HG03139 (cell line): ENCODE data around the gene LAPTM5.

Experiments used
- ATAC-seq: cut with Tn5 transposase; IDR thresholded peaks from one replicate; pipeline ENCODE4 v1.9.1; 2021; ENCODE audit not compliant: unreplicated experiment

LAPTM5 gene

DNA sequence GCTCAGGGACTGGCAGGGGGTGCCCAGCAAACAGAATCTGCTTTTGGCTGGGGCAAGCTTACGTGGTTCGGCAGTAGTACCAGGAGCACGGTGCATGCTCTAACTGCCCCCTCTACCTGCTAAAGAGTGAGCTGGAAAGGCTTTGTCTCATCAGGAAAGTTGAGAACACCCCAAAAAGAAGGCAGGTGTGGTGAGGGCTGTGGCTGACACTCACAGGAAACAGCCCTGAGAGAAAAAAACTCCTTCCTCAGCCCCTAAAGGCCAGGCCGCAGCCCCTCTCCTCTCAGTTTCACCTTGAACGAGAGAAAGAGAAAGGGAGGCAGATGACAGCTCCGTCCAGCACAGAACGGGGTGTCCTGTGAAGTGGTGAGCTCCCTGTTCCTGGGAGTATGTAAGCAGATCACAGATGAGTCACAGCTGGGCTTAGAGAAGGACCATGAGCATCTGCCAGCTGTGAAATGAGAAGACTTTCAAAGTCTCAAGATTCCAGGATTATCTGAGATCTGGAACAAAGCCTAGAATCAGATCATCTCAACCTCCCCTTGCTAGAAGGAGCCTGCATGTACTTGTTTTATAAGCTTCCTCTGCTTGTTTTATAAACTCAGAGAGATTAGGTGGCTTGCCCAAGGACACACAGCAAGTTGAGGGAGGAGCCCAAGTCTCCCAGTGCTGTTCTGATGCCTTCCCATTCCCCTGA lies 13.4 kb downstream of the LAPTM5 start:
- peak; percentile 29 for ATAC-seq

DNA sequence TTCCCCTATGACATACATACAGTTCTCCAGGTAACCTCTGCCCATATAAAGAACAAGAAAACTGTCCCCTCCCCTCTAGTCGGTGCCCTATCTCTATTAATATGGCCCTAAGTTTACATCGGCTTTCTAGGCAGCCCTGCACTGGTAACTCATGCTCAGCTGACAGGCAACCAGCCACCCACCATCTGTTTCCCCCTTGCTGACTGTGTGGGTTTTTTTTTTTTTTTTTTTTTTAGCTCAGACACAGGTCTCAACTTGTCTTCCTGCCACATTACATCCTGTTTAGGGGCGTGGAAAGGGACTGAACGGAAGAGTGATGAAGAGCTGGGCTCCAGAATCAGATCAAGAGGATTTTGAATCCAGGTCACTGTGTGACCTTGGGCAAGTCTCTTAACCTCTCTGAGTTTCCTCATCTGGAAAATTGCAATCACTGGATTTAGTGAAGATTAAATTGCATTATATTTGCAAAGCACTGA lies 14.0 kb downstream of the LAPTM5 start:
- no peak for ATAC-seq

DNA sequence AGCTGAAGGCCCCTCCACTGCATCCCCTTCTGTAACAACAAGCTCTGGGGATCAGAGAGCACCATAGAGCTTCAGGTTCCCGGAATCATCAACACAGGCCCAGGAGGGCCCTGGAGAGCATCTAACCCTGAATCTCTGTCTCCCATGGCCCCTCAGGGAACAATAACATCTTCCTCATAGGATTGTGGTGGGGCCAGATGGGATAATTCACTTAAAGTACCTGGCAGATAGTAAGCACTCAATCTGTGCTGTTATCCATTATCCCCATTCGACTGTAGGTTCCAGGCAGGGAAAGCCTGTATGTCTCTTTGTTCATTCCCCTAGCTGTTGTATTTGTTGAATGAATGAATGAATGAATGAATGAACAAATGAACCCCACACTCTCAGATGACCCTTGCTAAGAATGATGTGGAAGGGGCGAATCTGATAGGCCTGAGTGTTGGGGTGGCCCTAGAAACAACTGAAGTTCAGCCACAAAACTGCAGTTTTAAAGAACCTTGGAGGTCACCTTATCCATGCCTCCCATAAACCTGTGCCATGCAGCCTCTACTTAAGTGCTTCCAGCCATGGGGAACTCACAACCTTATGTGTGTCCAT lies 14.5 kb downstream of the LAPTM5 start:
- no peak for ATAC-seq

DNA sequence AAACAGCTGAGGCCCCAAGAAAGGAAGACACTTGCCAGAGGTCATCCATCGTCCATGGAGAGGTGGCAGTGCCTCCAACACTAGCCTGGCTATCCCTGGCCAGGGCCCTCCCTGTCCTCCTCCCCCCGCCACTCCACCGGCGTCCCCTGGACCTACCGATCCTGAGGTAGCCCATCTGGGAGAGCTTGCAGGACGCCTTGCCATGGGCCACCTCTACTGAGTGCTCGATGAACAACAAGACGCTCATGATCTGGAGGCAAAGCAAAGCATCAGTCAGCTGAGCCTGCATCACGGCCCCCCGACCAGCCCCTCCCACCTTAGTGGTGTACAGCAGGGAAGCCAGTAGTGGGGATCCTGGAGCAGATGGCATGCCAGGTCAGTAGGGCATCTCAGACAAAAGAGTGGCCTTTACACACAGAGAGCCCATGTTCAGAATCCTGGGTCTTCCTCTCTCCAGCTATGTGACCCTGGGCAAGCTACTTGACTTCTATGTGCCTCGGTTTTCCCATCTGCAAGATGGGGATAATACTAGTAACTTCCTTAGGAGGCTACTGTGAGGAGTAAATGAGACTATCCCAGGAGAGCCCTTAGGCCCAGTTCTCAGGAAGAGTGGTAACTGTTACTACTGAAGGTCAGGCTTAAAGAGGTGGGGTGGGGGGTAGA lies 15.1 kb downstream of the LAPTM5 start:
- no peak for ATAC-seq

GRCh38 chr1:30741239-30741894 lies 16.2 kb downstream of the LAPTM5 start:
- ATAC-seq = no peak

DNA sequence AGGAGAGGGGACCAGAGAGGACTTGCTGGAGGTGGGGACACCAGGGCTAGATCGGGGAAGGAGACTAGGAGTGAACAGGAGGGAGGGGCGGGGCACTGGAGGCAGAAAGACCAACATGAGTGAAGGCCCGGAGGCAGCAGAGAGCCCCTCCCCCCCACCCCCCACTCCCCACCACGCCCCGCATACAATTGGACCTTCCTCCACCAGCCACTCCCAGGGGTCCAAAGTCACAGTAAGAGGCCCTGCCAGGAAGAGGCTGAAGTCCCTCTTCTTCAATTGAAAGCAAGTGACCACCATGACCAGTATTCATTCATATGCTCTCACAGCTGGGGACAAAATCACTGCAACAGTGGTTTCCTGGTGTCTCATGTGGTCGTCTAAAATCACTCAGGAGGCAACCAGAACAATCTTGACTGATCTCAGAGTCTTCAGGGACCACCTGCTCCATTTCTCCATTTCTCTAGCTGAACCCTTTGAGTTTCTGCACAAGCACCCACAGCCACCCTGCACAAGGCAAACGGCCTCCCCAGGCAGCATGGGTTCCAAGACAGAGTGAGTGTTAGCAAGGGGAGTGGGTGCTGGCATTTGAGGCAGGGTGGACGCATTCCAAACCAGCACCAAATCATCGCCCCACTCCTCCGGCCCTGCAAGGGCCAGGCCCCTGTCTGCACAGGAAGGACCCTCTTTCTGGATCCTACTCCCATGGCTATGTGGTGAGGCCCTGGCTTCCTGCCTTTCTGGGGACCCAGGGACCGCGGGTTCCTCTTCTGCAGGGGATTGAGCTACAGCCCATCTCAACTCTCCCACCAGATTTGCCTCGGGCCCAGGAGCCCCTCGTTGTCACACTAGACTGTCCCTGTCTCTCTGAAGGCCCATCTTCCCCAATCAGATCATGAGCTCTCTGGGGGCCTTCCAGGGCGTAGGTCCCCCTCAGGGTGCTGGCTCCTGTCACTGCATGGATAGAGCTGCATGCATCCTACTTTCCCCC lies 17.0 kb downstream of the LAPTM5 start:
- no peak for ATAC-seq

GRCh38 chr1:30739601-30740000 lies 18.0 kb downstream of the LAPTM5 start:
- ATAC-seq = no peak

GRCh38 chr1:30738715-30739559 lies 18.6 kb downstream of the LAPTM5 start:
- ATAC-seq = no peak

GRCh38 chr1:30738040-30738714 lies 19.4 kb downstream of the LAPTM5 start:
- no peak for ATAC-seq

DNA sequence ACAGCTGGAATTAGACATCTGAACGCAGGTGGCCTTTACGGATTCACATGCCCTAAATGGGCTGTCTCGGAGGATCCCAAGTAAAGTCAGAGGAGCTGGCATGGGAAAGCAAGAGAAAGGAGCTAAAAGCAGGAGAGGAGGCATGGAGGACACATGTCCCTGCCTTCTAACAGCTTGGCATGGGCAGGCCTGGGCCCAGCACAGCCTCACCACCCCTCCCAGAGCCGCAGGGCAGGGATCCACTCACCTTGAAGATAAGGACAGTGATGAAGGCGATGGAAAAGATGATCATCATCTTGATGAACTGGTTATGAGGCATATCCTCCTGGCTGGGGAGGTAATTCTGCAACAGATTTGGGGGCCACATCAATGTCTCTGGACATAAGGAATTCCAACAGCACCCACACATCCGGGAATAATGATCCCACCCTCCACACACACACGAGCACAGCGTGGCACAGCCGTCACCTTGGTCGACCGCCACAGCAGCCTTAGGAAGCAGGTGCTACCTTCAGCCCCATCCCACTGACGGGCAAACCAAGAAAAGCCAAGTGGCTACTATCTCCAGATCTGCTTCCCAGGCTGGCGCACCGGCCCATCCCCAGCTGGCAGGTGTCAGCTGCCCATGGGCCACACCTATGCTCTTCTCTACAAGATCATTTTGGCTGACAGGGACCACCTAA lies 20.1 kb downstream of the LAPTM5 start:
- ATAC-seq = no peak

DNA sequence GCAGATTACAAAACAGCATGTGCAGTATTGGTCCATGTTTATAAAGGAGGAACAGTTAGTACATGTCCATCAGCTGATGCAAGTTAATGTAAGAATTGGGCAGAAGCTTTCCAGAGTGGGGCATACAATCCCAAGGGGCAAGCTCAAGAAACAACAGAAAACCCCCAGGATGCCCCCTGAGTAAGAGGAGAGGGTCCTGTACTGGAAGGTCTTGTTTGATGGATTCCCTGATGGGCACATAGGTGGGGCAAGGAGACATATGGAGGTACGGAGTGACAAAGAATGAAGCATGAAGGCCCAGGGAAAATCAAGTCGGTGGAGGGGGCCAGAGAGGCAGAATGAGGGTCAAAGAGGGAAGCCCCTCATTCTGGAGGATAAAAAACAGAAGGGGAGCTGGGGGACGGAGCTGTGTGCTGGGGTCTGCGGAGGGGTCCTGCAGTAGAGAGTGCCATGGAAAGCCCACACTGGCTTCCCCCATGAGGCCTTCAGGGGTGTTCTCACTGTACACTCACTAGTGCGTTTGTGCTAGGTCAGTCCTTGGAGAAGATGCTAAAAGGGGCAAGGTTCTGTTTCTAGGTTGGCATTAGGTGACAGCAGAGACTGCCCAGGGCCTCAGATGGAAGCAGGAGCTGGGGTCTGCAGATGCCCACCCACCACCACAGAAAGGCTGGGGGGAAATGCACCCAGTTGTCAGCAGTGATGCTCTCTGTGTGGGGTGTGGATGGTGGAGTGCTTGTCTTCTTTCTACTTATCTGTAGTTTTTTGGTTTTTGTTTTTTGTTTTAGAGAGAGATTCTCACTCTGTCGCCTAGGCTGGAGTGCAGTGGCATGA lies 21.7 kb downstream of the LAPTM5 start:
- no peak for ATAC-seq

GRCh38 chr1:30735124-30735523 lies 22.4 kb downstream of the LAPTM5 start:
- no peak for ATAC-seq

DNA sequence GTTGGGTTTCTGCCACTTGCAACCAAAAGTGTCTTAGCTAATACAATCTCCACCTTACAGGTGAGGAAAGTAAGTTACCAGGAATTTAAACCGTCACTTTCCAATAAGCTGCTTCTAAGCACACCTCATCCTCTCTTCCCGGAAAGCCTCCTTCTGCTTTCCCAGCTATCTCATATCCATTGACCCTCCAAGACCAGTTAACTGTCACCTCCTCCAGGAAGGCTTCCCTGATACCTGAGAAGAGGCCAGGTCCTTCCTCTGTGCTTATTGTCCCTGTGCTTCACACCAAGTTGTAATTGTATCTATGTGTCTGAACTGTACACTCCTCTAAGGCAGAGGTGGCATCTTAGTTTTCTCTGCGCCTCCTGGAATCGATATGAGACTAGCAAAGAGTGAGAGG lies 23.0 kb downstream of the LAPTM5 start:
- no peak for ATAC-seq

- ATAC-seq = no peak
These were observed 23.5 kb downstream of the LAPTM5 start for GRCh38 chr1:30734106-30734505.

GRCh38 chr1:30733493-30733892 lies 24.1 kb downstream of the LAPTM5 start:
- ATAC-seq = no peak

DNA sequence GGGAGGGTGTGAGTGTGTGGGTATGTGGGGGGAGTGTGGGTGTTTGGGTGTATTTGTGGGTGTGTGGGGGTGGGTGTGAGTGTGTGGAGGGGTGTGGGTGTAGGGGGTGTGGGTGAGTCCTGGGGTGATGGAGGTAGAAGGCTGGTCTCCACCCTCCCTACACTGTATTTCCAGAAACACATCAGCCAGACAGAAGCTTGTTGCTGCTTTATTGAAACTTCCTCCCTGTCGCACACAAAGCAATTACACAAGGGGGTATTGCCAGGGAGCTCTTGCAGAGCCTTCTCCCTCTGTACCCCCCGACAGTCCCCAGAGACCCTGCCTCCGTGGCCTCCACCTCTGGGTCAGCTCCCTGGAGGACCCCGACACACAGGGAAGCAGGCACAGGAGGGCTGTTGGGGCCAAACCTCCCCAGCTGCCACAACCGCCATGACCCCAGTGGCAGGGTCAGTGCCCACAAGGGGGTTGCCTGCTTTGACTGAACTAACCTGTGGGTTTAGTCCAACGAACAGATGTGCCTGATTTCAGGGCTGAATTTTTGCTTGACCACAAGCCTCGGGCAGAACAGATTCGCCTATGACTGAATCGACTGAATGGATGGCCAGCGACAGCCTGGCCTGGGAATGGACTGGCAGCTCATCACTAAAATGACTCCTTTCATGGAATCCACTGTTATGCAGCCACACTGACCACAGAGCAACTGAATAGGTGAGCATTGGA lies 25.1 kb downstream of the LAPTM5 start:
- ATAC-seq = no peak

GRCh38 chr1:30731806-30732276 lies 25.7 kb downstream of the LAPTM5 start:
- no peak for ATAC-seq
